ENCODE measurements around the gene RRAGC.
"Not testable (repeated sequence)": the region's sequence is repeated elsewhere in the genome, so short reads cannot be mapped to it uniquely, and the experiment has no call there.

Gene RRAGC

GRCh38 chr1:38814984-38815464 is 44.5 kb downstream of the RRAGC start:
- no peak for FAIRE-seq

- no peak for FAIRE-seq
Measured at GRCh38 chr1:38814444-38814983, 45.1 kb downstream of the RRAGC start.

- no peak for FAIRE-seq
Measured at GRCh38 chr1:38812981-38813380, 46.6 kb downstream of the RRAGC start.

- not testable (repeated sequence) for FAIRE-seq
Measured at GRCh38 chr1:38811466-38811865, 48.1 kb downstream of the RRAGC start.

GRCh38 chr1:38806090-38806489 is 53.5 kb downstream of the RRAGC start:
- no peak for FAIRE-seq

- FAIRE-seq: no peak
Measured at GRCh38 chr1:38805036-38805435, 54.5 kb downstream of the RRAGC start.

GRCh38 chr1:38804062-38804886 is 55.3 kb downstream of the RRAGC start:
- FAIRE-seq: no peak

GRCh38 chr1:38803647-38804046 is 55.9 kb downstream of the RRAGC start:
- no peak for FAIRE-seq

- FAIRE-seq: no peak
Measured at GRCh38 chr1:38800720-38801671, 58.6 kb downstream of the RRAGC start.

GRCh38 chr1:38793299-38793698 is 66.3 kb downstream of the RRAGC start:
- FAIRE-seq: no peak

GRCh38 chr1:38791892-38792291 is 67.7 kb downstream of the RRAGC start:
- no peak for FAIRE-seq

- FAIRE-seq: no peak
Measured at GRCh38 chr1:38791164-38791515, 68.4 kb downstream of the RRAGC start.

- no peak for FAIRE-seq
Measured at GRCh38 chr1:38790422-38791163, 69.0 kb downstream of the RRAGC start.

GRCh38 chr1:38789498-38790169 is 69.9 kb downstream of the RRAGC start:
- FAIRE-seq: no peak

GRCh38 chr1:38788341-38789336 is 70.9 kb downstream of the RRAGC start:
- no peak for FAIRE-seq
